Measurements from ENCODE around the gene NIPAL3.

GRCh38 chr1:24425922-24426321, 10.3 kb downstream of the NIPAL3 start:
- TF ChIP-seq POLR2A (IDR thresholded peaks at IDR 0.05) (no peak), EP300 (IDR thresholded peaks at IDR 0.05) (no peak), POLR2AphosphoS5 (IDR thresholded peaks at IDR 0.05) (no peak)
- TF ChIP-seq, protein P1, sequence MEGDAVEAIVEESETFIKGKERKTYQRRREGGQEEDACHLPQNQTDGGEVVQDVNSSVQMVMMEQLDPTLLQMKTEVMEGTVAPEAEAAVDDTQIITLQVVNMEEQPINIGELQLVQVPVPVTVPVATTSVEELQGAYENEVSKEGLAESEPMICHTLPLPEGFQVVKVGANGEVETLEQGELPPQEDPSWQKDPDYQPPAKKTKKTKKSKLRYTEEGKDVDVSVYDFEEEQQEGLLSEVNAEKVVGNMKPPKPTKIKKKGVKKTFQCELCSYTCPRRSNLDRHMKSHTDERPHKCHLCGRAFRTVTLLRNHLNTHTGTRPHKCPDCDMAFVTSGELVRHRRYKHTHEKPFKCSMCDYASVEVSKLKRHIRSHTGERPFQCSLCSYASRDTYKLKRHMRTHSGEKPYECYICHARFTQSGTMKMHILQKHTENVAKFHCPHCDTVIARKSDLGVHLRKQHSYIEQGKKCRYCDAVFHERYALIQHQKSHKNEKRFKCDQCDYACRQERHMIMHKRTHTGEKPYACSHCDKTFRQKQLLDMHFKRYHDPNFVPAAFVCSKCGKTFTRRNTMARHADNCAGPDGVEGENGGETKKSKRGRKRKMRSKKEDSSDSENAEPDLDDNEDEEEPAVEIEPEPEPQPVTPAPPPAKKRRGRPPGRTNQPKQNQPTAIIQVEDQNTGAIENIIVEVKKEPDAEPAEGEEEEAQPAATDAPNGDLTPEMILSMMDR (IDR thresholded peaks at IDR 0.05) = no peak
